RWPE1 (cell line): ENCODE measurements around the gene RIPK4.

Source experiments
- CTCF ChIA-PET: fragments of 350-600 bp; sonication (Branson Sonifier 250); formaldehyde crosslinking; extraction: SDS; loops from one replicate; lab custom pipeline; 2021; lab: Yijun Ruan, JAX
- POLR2A ChIA-PET: fragments of 400-600 bp; formaldehyde crosslinking; extraction: SDS; loops from one replicate; lab custom pipeline; 2020; ENCODE audit warnings: antibody characterized with exemption; ENCODE audit not compliant: low non-redundant PET; lab: Yijun Ruan, JAX
- DNase-seq: peaks from one replicate; pipeline ENCODE4 v3.0.0; 2012; ENCODE audit warnings: low spot score
- H3K27ac ChIP-seq: fragments of 450-650 bp; 2 replicates; pipeline ENCODE4 v1.5.1; 2017
- CTCF ChIP-seq: fragments of 450-650 bp; conservative IDR thresholded peaks from 2 replicates; pipeline ENCODE4 v1.5.1; 2017; ENCODE audit warnings: low read depth, mild to moderate bottlenecking

RIPK4 gene

GRCh38 chr21:41741253-41742072, 25.4 kb downstream of the RIPK4 start:
- POLR2A ChIA-PET, result no interaction called here
- no peak for DNase-seq
- peak overlapping the region; percentile 50; the same call in 1 of the 2 replicates for H3K27ac ChIP-seq
- TF ChIP-seq CTCF, result no peak
- CTCF ChIA-PET, result interaction anchor here (0.6 kb wide), 1 partner anchor 81 kb away, joined by 4 read pairs; no protein-coding TSS in a partner anchor

GRCh38 chr21:41740604-41741252, 26.1 kb downstream of the RIPK4 start:
- DNase-seq, result no peak
- CTCF ChIA-PET, result no interaction called here
- no peak for TF ChIP-seq CTCF
- POLR2A ChIA-PET, result no interaction called here
- H3K27ac ChIP-seq, result peak overlapping the region; percentile 50

- DNase-seq, result no peak
- POLR2A ChIA-PET, result no interaction called here
- CTCF ChIA-PET, result interaction anchor here (0.8 kb wide), 1 partner anchor 128 kb away, joined by 3 read pairs; no protein-coding TSS in a partner anchor
- TF ChIP-seq CTCF, result no peak
- peak overlapping the region; percentile 23; the same call in 1 of the 2 replicates for H3K27ac ChIP-seq
Measured at GRCh38 chr21:41739936-41740335, 26.9 kb downstream of the RIPK4 start.

GRCh38 chr21:41739011-41739410, 27.8 kb downstream of the RIPK4 start:
- H3K27ac ChIP-seq, result peak overlapping the region; percentile 23; the same call in 1 of the 2 replicates
- TF ChIP-seq CTCF, result no peak
- ChIA-PET CTCF (interaction anchor here (0.6 kb wide), 1 partner anchor 279 kb away, joined by 3 read pairs; no protein-coding TSS in a partner anchor), POLR2A (no interaction called here)
- DNase-seq, result no peak

GRCh38 chr21:41737651-41738324, 29.1 kb downstream of the RIPK4 start:
- no peak overlapping the region for H3K27ac ChIP-seq
- ChIA-PET POLR2A (interaction anchor here (0.5 kb wide), 1 partner anchor 54 kb away, joined by 9 read pairs; no protein-coding TSS in a partner anchor), CTCF (no interaction called here)
- no peak for DNase-seq
- no peak for TF ChIP-seq CTCF

- TF ChIP-seq CTCF, result no peak
- POLR2A ChIA-PET, result no interaction called here
- H3K27ac ChIP-seq, result peak overlapping the region; percentile 31
- DNase-seq, result no peak
- CTCF ChIA-PET, result no interaction called here
Measured at GRCh38 chr21:41736423-41736822, 30.4 kb downstream of the RIPK4 start.
